Upper lobe of right lung (tissue), 1 donor: ENCODE results near the gene NOD2. TPM values are rescaled to one million over a fixed set of nuclear protein-coding genes. Genes with fewer than 3 reads are reported as not detected.

Experiments used
- ATAC-seq: fragments of 200-7000 bp; cut with Tn5 transposase; one replicate; pipeline ENCODE4 v1.9.1; 2020; ENCODE audit warnings: mild to moderate bottlenecking, moderate library complexity
- DNase-seq: peaks from one replicate; pipeline ENCODE4 v3.0.0-alpha.2; 2020
- H3K27ac ChIP-seq: fragments of 200-600 bp; one replicate; pipeline ENCODE4 v1.8.0; 2022
- H3K27me3 ChIP-seq: fragments of 200-600 bp; one replicate; pipeline ENCODE4 v1.8.0; 2022; ENCODE audit warnings: mild to moderate bottlenecking
- H3K36me3 ChIP-seq: fragments of 200-600 bp; one replicate; pipeline ENCODE4 v1.8.0; 2022
- H3K4me1 ChIP-seq: fragments of 200-600 bp; one replicate; pipeline ENCODE4 v1.8.0; 2022
- H3K4me3 ChIP-seq: fragments of 200-600 bp; one replicate; pipeline ENCODE4 v1.8.0; 2022; ENCODE audit warnings: mild to moderate bottlenecking
- H3K9me3 ChIP-seq: fragments of 200-600 bp; one replicate; pipeline ENCODE4 v1.8.0; 2022
- CTCF ChIP-seq: fragments of 200-600 bp; IDR thresholded peaks from one replicate; pipeline ENCODE4 v1.8.0; 2022; ENCODE audit warnings: antibody characterized with exemption
- intact Hi-C: fragments of 100-400 bp; cut with DNase I; formaldehyde crosslinking; loops from one replicate; pipeline ENCODE4 v1.11.0; 2022
- total RNA-seq: library from RNA; stranded (reverse); fragmentation: NEBNext Ultra II Directional; extraction: Animal tissue kit (Norgen Biotek cat#: 25700); gene quantifications from one replicate; pipeline ENCODE4 v1.2.1, GENCODE V29; 2021
- donor health status: DM: no; HTN: yes; CAD: no; lungs with severe emphysema.

The NOD2 gene
- total RNA-seq, 1 donor from 2014 or later: 4.2 TPM

- Histone ChIP-seq H3K9me3 (no peaks in the 10 kb centered on the region), H3K27me3 (no peaks in the 10 kb centered on the region), H3K36me3 (no peaks in the 10 kb centered on the region), H3K27ac (peak overlapping the region; percentile 77), H3K4me1 (peaks cover 36% of the 10 kb centered on the region), H3K4me3 (no peak overlapping the region)
- no peak for TF ChIP-seq CTCF
- ATAC-seq: peak; percentile 79
- peak; percentile 89 for DNase-seq
- intact Hi-C loops: no loop called here
These were observed 3.4 kb downstream of the NOD2 start for GRCh38 chr16:50696575-50697420.

- Histone ChIP-seq H3K9me3 (no peaks in the 10 kb centered on the region), H3K27ac (peak overlapping the region; percentile 77), H3K36me3 (no peaks in the 10 kb centered on the region), H3K4me3 (peak overlapping the region; percentile 48), H3K4me1 (peaks cover 36% of the 10 kb centered on the region), H3K27me3 (no peaks in the 10 kb centered on the region)
- TF ChIP-seq CTCF: no peak
- intact Hi-C loops: no loop called here
- ATAC-seq (no peak), DNase-seq (no peak)
These were observed 4.0 kb downstream of the NOD2 start for GRCh38 chr16:50697421-50697715.

- DNase-seq (no peak), ATAC-seq (peak; percentile 64)
- no peak for TF ChIP-seq CTCF
- H3K27me3 ChIP-seq: no peaks in the 10 kb centered on the region
- no peaks in the 10 kb centered on the region for H3K9me3 ChIP-seq
- H3K36me3 ChIP-seq: no peaks in the 10 kb centered on the region
- H3K4me3 ChIP-seq: peak overlapping the region; percentile 48
- intact Hi-C loops: no loop called here
- peak overlapping the region; percentile 77 for H3K27ac ChIP-seq
- H3K4me1 ChIP-seq: peaks cover 36% of the 10 kb centered on the region
These were observed 4.7 kb downstream of the NOD2 start for GRCh38 chr16:50697881-50698767.

- Histone ChIP-seq H3K27ac (no peak overlapping the region), H3K36me3 (no peaks in the 10 kb centered on the region), H3K4me3 (no peak overlapping the region), H3K4me1 (peaks cover 30% of the 10 kb centered on the region), H3K9me3 (peaks cover 7% of the 10 kb centered on the region), H3K27me3 (no peaks in the 10 kb centered on the region)
- DNase-seq (no peak), ATAC-seq (peak; percentile 13)
- intact Hi-C loops: no loop called here
- TF ChIP-seq CTCF: no peak
These were observed 6.1 kb downstream of the NOD2 start for GRCh38 chr16:50699326-50700159.

- DNase-seq (no peak), ATAC-seq (no peak)
- intact Hi-C loops: no loop called here
- TF ChIP-seq CTCF: no peak
- Histone ChIP-seq H3K27ac (no peak overlapping the region), H3K36me3 (no peaks in the 10 kb centered on the region), H3K4me1 (peaks cover 8% of the 10 kb centered on the region), H3K9me3 (peaks cover 9% of the 10 kb centered on the region), H3K27me3 (no peaks in the 10 kb centered on the region), H3K4me3 (no peak overlapping the region)
These were observed 9.3 kb downstream of the NOD2 start for GRCh38 chr16:50702725-50703124.
